GM21367 (cell line): ENCODE measurements around the gene SCRG1.

Experiments
- ATAC-seq: cut with Tn5 transposase; IDR thresholded peaks from one replicate; pipeline ENCODE4 v1.9.1; 2021; ENCODE audit not compliant: unreplicated experiment

Gene SCRG1

GRCh38 chr4:173365359-173365996 lies 33.4 kb downstream of the SCRG1 start:
- ATAC-seq, result no peak

- no peak for ATAC-seq
These were observed 36.2 kb downstream of the SCRG1 start for GRCh38 chr4:173362666-173363065.

- ATAC-seq, result no peak
These were observed 38.2 kb downstream of the SCRG1 start for GRCh38 chr4:173360587-173361221.

- ATAC-seq, result no peak
These were observed 41.0 kb downstream of the SCRG1 start for GRCh38 chr4:173357939-173358338.

- ATAC-seq, result no peak
These were observed 51.4 kb downstream of the SCRG1 start for GRCh38 chr4:173347467-173347866.

GRCh38 chr4:173346074-173346473 lies 52.8 kb downstream of the SCRG1 start:
- no peak for ATAC-seq

GRCh38 chr4:173345648-173346047 lies 53.3 kb downstream of the SCRG1 start:
- ATAC-seq, result no peak

- no peak for ATAC-seq
These were observed 55.0 kb downstream of the SCRG1 start for GRCh38 chr4:173343832-173344397.

GRCh38 chr4:173337463-173337862 lies 61.5 kb downstream of the SCRG1 start:
- ATAC-seq, result no peak

GRCh38 chr4:173334891-173335752 lies 63.8 kb downstream of the SCRG1 start:
- ATAC-seq, result peak; percentile 34
